Right lobe of liver (tissue), 6 donors: ENCODE results near the gene IFITM10. TPM values are rescaled to one million over a fixed set of nuclear protein-coding genes. Genes with fewer than 3 reads are reported as not detected.
A peak's percentile ranks its signal among the peaks of the same experiment; 100 is the strongest.

Experiments used
- ATAC-seq, 4 donors: fragments of 200-7000 bp; cut with Tn5 transposase; one replicate each; pipeline ENCODE4 v1.9.1; 2020; ENCODE audit warnings: mild to moderate bottlenecking in 4 of 4, moderate library complexity in 4 of 4
- DNase-seq, 3 donors: peaks; one replicate each; pipeline ENCODE4 v3.0.0-alpha.2; 2020
- H3K27ac ChIP-seq, 3 donors: fragments of 200-600 bp; one replicate each; pipeline ENCODE4 v1.8.0; 2022
- H3K27me3 ChIP-seq, 2 donors: fragments of 200-600 bp; one replicate each; pipeline ENCODE4 v1.8.0; 2022
- H3K36me3 ChIP-seq, 4 donors: fragments of 200-600 bp; sonication (generic) in 1 of 4; one replicate each; pipeline versions ENCODE4 v1.5.1 to v1.8.0; 2017 to 2022; ENCODE audit warnings: control low read depth in 1 of 4
- H3K4me1 ChIP-seq, 4 donors: fragments of 200-600 bp; sonication (generic) in 1 of 4; one replicate each; pipeline versions ENCODE4 v1.5.1 to v1.8.0; 2017 to 2022; ENCODE audit warnings: control low read depth in 1 of 4
- H3K4me3 ChIP-seq, 3 donors: fragments of 200-600 bp; one replicate each; pipeline ENCODE4 v1.8.0; 2022
- H3K9me3 ChIP-seq, 4 donors: fragments of 200-600 bp; sonication (generic) in 1 of 4; one replicate each; pipeline versions ENCODE4 v1.5.1 to v1.8.0; 2017 to 2022; ENCODE audit warnings: control low read depth in 1 of 4
- CTCF ChIP-seq, 4 donors: fragments of 200-600 bp in 3 of 4; fragments of 450-650 bp in 1 of 4; IDR thresholded peaks; one replicate each; pipeline versions ENCODE4 v1.5.1 to v1.8.0; 2016 to 2022; ENCODE audit warnings: antibody characterized with exemption in 4 of 4, mild to moderate bottlenecking in 2 of 4
- POLR2A ChIP-seq: fragments of 450-650 bp; IDR thresholded peaks from one replicate; pipeline ENCODE4 v1.6.1; 2017; ENCODE audit warnings: antibody characterized with exemption, mild to moderate bottlenecking
- WGBS: methylation state at CpG from one replicate; pipeline ENCODE4 v1.1.6; 2018; ENCODE audit warnings: low coverage, low lambda C conversion rate; ENCODE audit not compliant: insufficient coverage; ENCODE audit errors: missing lambda C conversion rate; 5-methylcytosine and 5-hydroxymethylcytosine counted together
- intact Hi-C, 2 donors: fragments of 100-400 bp; cut with DNase I; formaldehyde crosslinking; loops; one replicate each; pipeline versions ENCODE4 v1.11.2 to v1.14.1; 2022
- total RNA-seq, 6 experiments: library from RNA; depleted of rRNA in 2 of 6; stranded (reverse); fragments of >200 nt in 2 of 6; fragmentation: NEBNext Ultra II Directional in 3 of 6; extraction: Animal tissue kit (Norgen Biotek cat#: 25700) in 3 of 6; gene quantifications; one replicate each; pipeline versions ENCODE4 v1.1.0 to v1.2.4, GENCODE V29; 2016 to 2023
- donor health status: DM: no; HTN: yes; CAD: no.
- donor health status: DM: no; HTN: no; CAD: no.
- donor health status: DM: no; HTN: no; CAD: no.
- donor health status: DM: no; HTN: yes; CAD: no.
- donor health status: DM: no; HTN: yes; CAD: no.

IFITM10 gene
- total RNA-seq, 6 experiments from 2014 or later, result 1.3 to 11.4 (median 6.7) TPM

DNA sequence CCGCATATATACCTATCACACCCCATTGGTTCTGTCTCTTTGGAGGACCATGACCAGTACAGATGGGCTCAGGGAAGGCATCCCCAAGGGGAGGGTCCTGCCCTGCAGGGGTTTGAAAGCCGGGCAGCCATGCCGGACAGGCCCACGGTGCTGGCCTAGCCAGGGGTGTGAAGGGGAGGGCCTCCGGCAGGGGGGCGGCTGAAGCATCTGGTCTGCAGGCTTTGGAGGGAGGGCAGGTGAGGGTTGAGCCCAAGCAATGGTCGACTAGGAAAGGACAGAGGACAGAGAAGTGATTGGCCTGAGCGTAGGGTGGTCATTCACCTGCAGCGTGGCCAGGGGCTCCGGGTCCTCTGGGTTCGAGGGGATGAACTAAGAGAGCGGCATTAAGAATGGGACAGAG, 24.5 kb upstream of the IFITM10 start:
- intact Hi-C loops, result no loop called here
- no peak overlapping the region for H3K27ac ChIP-seq
- WGBS, result 69% methylated on average over 12 of the region's 12 CpGs
- TF ChIP-seq POLR2A (no peak), CTCF (IDR thresholded peaks at IDR 0.05) (no peak)
- no peaks in the 10 kb centered on the region for H3K27me3 ChIP-seq
- H3K9me3 ChIP-seq, result no peaks in the 10 kb centered on the region
- H3K36me3 ChIP-seq, result no peaks in the 10 kb centered on the region
- ATAC-seq, result no peak
- no peak overlapping the region for H3K4me3 ChIP-seq
- DNase-seq, result peak in 1 of 3 donors; percentile 38
- no peaks in the 10 kb centered on the region for H3K4me1 ChIP-seq

GRCh38 chr11:1773994-1774550, 23.7 kb upstream of the IFITM10 start:
- WGBS, result 90% methylated on average over 5 of the region's 11 CpGs

GRCh38 chr11:1773131-1773993, 23.0 kb upstream of the IFITM10 start:
- no peaks in the 10 kb centered on the region for H3K36me3 ChIP-seq
- no peak overlapping the region for H3K4me3 ChIP-seq
- WGBS, result 73% methylated on average over 2 of the region's 10 CpGs
- TF ChIP-seq CTCF (IDR thresholded peaks at IDR 0.05), result no peak
- TF ChIP-seq POLR2A, result no peak
- intact Hi-C loops, result no loop called here
- no peaks in the 10 kb centered on the region for H3K9me3 ChIP-seq
- DNase-seq (peak in 1 of 3 donors; percentile 42), ATAC-seq (no peak)
- H3K4me1 ChIP-seq, result no peaks in the 10 kb centered on the region
- no peak overlapping the region for H3K27ac ChIP-seq
- H3K27me3 ChIP-seq, result no peaks in the 10 kb centered on the region

More at GRCh38 chr11:1773994-1774550, 23.7 kb upstream of the IFITM10 start:
- H3K4me3 ChIP-seq, result no peak overlapping the region
- H3K9me3 ChIP-seq, result no peaks in the 10 kb centered on the region
- no peaks in the 10 kb centered on the region for H3K36me3 ChIP-seq
- TF ChIP-seq CTCF (IDR thresholded peaks at IDR 0.05) (no peak), POLR2A (no peak)
- H3K4me1 ChIP-seq, result no peaks in the 10 kb centered on the region
- intact Hi-C loops, result no loop called here
- H3K27ac ChIP-seq, result no peak overlapping the region
- peak in 1 of 3 donors; percentile 41 for DNase-seq
- no peak for ATAC-seq
- H3K27me3 ChIP-seq, result no peaks in the 10 kb centered on the region

GRCh38 chr11:1772270-1773130, 22.1 kb upstream of the IFITM10 start:
- TF ChIP-seq POLR2A (no peak), CTCF (IDR thresholded peaks at IDR 0.05) (no peak)
- Histone ChIP-seq H3K36me3 (no peaks in the 10 kb centered on the region), H3K27me3 (no peaks in the 10 kb centered on the region), H3K9me3 (no peaks in the 10 kb centered on the region), H3K4me1 (no peaks in the 10 kb centered on the region), H3K4me3 (no peak overlapping the region), H3K27ac (peak overlapping the region in 1 of 3 donors; percentile 33)
- DNase-seq, result peak; percentile 57 to 73 (median 69)
- ATAC-seq, result peak; percentile 60 to 79 (median 70)
- intact Hi-C loops, result no loop called here
- WGBS, result 41% methylated on average over 11 of the region's 15 CpGs
